ENCODE results near the gene IER2.
"Not testable (repeated sequence)": the region's sequence is repeated elsewhere in the genome, so short reads cannot be mapped to it uniquely, and the experiment has no call there.

Gene IER2

GRCh38 chr19:13164343-13165161, 14.3 kb downstream of the IER2 start:
- no peak for DNase-seq (ENCODE audit: low read depth)

DNA sequence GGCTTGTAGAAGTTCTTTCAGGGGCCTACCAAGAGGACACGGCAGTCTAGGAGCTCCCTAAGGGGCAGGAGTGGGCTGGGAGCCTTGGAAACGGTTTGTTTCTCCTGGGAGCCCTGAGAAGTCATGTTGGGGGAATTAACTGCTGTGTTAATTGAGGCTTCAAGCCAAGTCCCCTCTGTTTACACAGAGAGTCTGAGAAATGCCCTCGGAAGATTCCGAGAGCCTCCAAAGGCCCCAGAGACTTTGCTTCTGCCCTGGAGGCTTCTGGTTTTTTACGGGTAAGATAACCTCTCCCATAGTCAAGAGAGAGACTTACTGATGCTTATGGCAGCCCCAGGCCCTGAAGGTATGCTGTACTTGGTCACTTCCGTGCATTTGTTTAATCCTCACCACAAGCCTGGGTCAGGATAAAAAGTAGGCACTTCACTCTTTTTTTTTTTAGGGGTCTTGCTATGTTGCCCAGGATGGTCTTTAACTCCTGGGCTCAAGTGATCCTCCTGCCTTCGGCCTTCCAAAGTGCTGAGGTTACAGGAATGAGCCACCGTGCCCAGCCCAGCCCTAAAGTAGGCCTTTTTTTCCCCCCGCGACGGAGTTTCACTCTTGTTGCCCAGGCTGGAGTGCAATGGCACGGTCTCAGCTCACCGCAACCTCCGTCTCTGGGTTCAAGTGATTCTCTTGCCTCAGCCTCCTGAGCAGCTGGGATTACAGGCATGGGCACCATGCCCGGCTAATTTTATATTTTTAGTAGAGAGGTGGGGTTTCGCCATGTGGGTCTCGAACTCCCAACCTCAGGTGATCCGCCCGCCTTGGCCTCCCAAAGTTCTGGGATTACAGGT, 15.2 kb downstream of the IER2 start:
- DNase-seq (ENCODE audit: low read depth): no peak

DNA sequence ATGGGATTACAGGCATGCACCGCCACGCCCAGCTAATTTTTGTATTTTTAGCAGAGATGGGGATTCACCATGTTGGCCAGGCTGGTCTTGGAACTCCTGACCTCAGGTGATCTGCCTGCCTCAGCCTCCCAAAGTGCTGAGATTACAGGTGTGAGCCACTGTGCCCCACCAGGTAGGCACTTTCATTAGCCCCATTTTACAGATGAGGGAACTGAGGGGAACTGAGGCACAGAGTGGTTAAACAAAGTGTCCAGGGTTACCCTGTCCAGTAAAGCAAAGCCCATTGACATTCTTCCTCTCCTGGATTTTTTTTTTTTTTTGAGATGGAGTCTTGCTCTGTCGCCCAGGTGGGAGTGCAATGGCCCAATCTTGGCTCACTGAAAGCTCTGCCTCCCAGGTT, 15.9 kb downstream of the IER2 start:
- not testable (repeated sequence) for DNase-seq (ENCODE audit: low read depth)

DNA sequence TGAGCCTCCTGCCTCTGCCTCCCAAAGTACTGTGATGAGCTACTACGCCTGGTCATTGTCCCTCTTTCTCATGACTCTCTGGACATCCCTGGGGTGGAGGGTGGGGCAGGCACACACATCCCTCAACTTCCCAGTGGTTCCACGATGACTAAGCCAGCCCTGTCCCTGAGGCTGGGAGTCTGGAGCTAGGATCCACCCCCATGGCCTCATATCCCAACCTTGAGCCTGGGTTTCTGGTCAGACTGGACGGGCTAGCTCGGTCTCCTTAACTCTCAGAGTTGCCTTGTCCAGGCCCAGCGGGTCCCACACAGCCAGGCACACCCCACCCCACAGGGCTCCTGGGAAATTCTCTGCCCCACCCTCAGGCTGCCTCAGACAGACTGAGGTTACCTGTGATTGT, 19.6 kb downstream of the IER2 start:
- no peak for DNase-seq (ENCODE audit: low read depth)

- DNase-seq (ENCODE audit: low read depth): no peak
These were observed 20.9 kb downstream of the IER2 start for GRCh38 chr19:13171146-13171545.

GRCh38 chr19:13172346-13173138, 22.3 kb downstream of the IER2 start:
- no peak for DNase-seq (ENCODE audit: low read depth)

GRCh38 chr19:13173139-13173737, 23.0 kb downstream of the IER2 start:
- DNase-seq (ENCODE audit: low read depth): no peak

- no peak for DNase-seq (ENCODE audit: low read depth)
These were observed 26.1 kb downstream of the IER2 start for GRCh38 chr19:13176345-13176744.

GRCh38 chr19:13177584-13177983, 27.4 kb downstream of the IER2 start:
- not testable (repeated sequence) for DNase-seq (ENCODE audit: low read depth)

GRCh38 chr19:13178291-13178690, 28.1 kb downstream of the IER2 start:
- DNase-seq (ENCODE audit: low read depth): not testable (repeated sequence)

DNA sequence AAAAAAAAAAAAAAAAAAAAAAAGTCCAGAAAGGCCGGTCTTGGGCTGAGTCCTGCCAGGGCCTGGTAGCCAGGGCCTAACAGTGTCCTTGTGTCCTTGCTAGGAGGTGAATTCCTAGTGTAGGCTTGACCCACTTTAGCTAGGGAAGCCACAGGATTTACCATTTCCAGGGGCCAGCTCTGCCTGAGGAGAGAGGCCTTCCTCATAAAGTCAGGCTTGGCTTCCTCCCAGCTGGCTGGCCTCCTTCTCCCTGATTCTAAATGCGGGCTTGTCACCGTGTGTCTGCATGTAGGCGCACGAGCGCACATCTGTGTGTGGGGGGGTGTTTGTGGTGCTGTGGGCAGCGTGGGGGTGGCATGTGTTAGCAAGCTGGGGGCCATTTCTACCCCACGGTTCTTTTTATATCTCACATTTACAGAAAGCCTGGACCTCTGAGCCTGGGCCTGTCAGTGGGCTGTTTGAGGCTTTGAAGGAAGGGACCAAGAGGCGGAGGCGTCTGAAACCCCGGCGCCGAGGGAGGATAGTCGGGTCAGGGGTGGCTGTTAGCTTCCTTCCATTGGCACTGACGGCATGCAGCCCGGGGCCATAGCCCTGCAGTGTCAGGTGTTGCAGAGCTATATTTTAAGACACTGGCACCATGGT, 31.7 kb downstream of the IER2 start:
- no peak for DNase-seq (ENCODE audit: low read depth)

- not testable (repeated sequence) for DNase-seq (ENCODE audit: low read depth)
These were observed 34.7 kb downstream of the IER2 start for GRCh38 chr19:13184926-13185325.

GRCh38 chr19:13185763-13186657, 35.8 kb downstream of the IER2 start:
- not testable (repeated sequence) for DNase-seq (ENCODE audit: low read depth)

DNA sequence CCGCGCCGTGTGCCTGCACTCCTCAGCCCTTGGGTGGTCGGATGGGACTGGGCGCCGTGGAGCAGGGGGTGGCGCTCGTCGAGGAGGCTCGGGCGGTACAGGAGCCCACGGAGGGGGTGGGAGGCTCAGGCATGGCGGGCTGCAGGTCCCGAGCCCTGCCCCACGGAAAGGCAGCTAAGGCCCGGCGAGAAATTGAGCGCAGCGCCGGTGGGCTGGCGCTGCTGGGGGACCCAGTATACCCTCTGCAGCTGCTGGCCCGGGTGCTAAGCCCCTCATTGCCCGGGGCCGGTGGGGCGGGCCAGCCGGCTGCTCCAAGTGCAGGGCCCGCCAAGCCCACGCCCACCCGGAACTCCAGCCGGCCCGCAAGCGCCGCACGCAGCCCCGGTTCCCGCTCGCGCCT, 36.5 kb downstream of the IER2 start:
- not testable (repeated sequence) for DNase-seq (ENCODE audit: low read depth)

DNA sequence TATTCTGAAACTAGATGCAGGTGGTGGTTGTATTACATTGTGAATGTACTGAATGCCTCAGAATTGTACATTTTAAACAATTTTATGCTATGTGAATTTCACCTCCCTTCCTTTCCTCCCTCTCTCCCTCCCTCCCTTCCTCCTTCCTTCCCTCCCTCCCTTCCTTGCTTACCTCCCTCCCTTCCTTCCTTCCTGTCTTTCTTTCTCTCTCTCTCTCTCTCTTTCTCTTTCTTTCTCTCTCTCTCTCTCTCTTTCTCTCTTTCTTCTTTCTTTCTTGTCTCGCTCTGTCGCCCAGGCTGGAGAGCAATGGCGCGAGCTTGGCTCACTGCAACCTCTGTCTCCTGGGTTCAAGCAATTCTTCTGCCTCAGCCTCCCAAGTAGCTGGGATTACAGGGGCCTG, 37.2 kb downstream of the IER2 start:
- DNase-seq (ENCODE audit: low read depth): no peak

GRCh38 chr19:13189600-13189999, 39.4 kb downstream of the IER2 start:
- DNase-seq (ENCODE audit: low read depth): no peak

DNA sequence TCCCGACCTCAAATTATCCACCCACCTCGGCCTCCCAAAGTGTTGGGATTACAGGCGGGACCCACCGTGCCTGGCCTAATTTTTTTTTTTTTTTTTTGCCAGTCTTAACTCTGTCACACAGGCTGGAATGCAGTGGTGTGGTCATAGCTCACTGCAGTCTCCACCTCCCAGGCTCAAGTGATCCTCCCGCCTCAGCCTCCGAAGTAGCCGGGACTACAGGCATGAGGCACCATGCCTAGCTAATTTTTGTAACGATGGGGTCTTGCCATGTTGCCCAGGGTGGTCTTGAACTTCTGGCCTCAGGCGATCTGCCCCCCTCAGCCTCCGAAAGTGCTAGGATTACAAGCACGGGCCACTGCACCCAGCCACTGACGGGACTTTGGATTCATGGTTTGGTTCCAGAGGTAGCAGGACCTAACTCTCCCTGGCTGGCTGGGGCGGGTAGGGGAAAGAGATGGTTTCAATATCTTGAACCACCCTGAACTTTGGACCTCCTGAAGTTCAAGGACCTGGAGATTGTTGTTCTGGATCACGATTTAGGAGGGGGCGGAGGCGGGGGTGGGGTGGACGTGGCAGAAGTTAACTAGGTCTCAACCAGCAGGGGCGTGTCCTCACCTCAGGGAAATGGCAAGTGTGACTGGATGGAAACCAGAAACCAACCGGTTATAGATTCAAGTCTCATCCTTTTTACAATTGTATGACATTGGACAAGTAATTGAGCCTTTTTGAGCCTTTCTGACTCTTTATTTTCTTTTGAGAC, 40.8 kb downstream of the IER2 start:
- DNase-seq (ENCODE audit: low read depth): no peak

- DNase-seq (ENCODE audit: low read depth): no peak
These were observed 45.5 kb downstream of the IER2 start for GRCh38 chr19:13195678-13196077.

DNA sequence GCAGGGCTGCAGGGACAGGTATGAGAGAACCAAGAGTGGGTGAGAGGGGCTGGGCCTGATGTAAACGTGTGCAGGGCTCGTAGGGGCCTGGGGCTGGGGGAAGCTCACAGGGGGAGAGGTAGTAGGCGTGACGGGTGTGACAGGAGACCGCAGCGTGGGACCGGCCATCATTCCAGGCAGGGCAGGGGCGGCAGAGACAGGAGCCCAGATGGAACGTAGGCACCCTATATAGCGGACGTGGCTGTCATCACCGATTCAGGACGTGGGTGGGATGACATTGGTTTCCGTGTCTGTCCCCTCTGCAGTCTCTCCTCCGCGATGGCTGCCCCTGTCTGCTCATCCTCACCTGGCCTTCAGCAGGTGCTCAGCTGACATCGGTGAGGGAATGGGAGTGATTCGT, 48.4 kb downstream of the IER2 start:
- no peak for DNase-seq (ENCODE audit: low read depth)

- not testable (repeated sequence) for DNase-seq (ENCODE audit: low read depth)
These were observed 51.9 kb downstream of the IER2 start for GRCh38 chr19:13202112-13202511.

Data from stimulated activated CD8-positive, alpha-beta memory T cell treated with anti-CD3 and anti-CD28 coated beads, Interleukin-7, amount 100 ng/mL, for 24 hours (primary cell).